GM21423 (cell line): ENCODE measurements around the gene PCNP.
"Not testable (repeated sequence)": the region's sequence is repeated elsewhere in the genome, so short reads cannot be mapped to it uniquely, and the experiment has no call there.

ENCODE experiments used
- ATAC-seq: cut with Tn5 transposase; IDR thresholded peaks from one replicate; pipeline ENCODE4 v1.9.1; 2021; ENCODE audit warnings: mild to moderate bottlenecking, moderate library complexity; ENCODE audit not compliant: unreplicated experiment

PCNP gene

DNA sequence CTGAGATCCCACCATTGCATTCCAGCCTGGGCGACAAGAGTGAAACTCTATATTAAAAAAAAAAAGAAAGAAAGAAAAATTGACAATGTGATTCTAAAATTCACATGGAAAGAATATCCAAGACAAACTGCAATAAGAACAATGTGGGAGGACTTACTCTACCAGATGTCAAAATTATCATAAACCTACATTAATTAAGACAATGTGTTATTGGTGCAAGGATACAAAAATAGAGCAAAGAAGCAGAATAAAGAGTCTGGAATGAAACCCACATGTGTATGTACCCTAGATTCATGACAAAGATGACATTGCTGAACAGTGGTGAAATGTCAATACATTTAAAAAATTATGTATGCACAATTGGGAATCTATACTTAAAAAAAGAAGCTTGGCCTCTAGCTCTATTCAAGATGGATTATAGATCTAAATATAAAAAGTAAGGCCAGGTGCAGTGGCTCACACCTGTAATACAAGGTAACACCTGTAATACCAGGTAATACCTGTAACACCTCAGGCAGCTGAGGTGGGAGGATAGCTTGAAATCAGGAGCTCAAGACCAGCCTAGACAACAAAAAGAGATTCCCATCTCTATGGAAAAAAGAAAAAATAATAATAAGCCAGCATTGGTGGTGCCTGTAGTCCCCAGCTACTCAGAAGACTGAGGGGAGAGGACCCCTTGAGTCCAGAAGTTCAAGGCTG is 57.3 kb downstream of the PCNP start:
- ATAC-seq, result no peak

GRCh38 chr3:101631959-101632358 is 58.0 kb downstream of the PCNP start:
- ATAC-seq, result not testable (repeated sequence)

- no peak for ATAC-seq
Measured at GRCh38 chr3:101632586-101632985, 58.6 kb downstream of the PCNP start.

GRCh38 chr3:101633186-101633585 is 59.2 kb downstream of the PCNP start:
- ATAC-seq, result no peak

DNA sequence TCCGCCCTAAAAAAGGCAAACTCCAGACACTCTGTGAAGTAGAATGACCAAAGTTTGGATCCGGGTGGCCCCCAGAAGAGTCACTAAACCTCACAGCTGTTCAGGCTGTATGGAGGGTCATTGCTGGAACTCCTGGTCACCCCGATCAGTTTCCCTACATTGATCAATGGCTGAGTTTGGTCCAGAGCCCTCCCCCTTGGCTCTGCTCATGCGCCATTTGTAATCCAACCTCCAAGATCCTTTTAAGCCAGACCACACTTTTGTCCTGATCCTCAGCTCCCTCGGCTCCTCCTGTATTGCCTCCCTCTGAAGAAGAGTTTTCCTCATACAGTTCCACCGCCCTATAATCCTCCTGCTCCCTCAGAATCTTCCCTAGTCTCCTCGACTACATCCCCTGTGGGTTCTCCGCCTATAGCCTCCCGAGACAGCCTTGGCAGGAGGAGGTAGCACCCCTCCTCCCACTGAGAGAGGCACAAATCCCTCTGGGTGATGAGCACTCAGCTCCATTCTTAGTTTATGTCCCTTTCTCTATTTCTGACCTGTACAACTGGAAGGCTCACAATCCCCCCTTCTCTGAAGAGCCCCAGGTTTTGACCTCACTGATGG is 60.7 kb downstream of the PCNP start:
- no peak for ATAC-seq

- ATAC-seq, result no peak
Measured at GRCh38 chr3:101635345-101635744, 61.4 kb downstream of the PCNP start.

GRCh38 chr3:101635954-101636798 is 62.2 kb downstream of the PCNP start:
- peak; percentile 90 for ATAC-seq

DNA sequence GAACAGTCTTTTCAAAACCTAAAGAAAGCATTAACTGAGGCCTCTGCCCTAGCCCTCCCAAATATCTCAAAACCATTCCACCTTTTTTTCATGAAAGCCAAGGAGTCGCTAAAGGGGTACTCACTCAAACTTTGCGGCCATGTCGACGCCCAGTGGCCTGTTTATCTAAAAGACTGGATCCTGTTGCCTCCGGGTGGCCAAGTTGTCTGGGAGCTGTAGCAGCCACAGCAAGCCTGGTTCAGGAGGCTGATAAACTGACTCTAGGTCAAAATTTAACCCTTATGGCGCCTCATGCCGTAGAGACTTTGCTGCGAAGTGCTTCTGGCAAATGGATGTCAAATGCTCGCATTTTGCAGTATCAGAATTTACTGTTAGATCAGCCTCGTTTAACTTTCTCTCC is 63.5 kb downstream of the PCNP start:
- ATAC-seq, result no peak

DNA sequence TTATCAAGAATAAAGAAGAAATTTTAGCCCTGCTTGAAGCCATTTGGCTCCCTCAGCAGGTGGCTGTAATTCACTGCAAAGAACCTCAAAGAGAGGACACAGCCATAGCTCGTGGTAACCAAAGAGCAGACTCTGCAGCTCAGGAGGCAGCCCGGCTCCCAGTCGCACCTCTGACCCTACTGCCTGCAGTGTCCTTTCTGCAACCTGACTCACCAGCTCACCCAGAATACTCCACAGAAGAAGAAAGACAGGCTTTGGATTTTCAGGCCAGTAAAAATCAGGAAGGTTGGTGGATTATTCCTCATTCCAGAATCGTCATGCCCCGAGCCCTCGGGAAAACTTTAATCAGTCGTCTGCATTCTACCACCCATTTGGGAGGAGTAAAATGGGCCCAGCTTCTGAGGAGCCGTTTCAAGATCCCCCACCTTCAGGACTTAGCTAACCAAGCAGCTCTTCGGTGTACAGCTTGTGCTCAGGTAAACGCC is 64.3 kb downstream of the PCNP start:
- no peak for ATAC-seq

DNA sequence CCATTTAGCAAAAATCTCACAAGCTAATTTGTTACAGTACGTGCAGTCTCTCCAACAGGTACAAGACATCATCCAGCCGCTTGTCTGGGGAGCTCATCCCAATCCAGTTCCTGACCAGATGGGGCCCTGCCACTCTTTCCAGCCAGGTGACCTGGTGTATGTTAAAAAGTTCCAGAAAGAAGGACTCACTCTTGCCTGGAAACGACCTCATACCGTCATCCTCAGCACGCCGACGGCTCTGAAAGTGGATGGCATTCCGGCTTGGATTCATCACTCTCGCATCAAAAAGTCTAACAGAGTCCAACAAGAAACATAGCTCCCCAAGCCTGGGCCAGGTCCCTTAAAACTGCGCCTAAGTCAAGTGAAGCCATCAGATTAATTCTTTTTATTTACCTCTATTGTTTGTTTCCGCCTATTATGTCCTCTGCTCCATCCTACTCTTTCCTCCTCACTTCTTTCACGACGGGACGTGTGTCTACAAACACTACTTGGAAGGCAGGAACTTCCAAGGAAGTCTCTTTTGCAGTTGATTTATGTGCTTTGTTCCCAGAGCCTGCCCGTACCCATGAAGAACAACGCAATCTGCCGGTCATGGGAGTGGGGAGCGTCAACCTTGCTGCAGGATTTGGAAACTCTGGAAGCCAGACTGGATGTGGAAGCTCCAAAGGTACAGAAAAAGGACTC is 65.4 kb downstream of the PCNP start:
- ATAC-seq, result no peak

- ATAC-seq, result no peak
Measured at GRCh38 chr3:101640256-101640655, 66.3 kb downstream of the PCNP start.

DNA sequence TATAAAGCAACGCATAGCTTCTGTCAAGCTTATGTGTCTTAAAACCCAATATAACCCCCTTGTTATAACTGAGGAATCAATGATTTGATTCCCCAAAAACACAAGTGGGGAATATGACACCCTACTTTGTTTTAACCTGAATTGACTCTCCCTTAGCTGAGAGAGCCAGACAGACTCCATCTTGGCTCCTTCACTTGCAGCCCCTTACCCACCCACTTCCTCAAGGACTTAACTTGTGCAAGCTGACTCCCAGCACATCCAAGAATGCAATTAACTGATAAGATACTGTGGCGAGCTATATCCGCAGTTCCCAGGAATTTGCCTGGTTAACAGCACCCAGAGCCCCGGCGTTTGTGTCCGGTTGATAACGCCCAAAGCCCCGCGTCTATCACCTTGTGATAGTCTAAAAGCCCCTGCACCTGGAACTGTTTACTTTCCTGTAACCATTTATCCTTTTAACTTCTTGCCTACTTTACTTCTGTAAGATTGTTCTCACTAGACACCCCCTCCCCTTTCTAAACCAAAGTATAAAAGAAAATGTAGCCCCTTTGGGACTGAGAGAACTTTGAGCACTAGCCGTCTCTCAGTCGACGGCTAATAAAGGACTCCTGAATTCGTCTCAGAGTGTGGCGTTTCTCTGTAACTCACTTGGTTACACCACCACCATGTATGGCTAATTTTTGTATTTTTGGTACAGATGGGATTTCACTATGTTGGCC is 67.6 kb downstream of the PCNP start:
- not testable (repeated sequence) for ATAC-seq

DNA sequence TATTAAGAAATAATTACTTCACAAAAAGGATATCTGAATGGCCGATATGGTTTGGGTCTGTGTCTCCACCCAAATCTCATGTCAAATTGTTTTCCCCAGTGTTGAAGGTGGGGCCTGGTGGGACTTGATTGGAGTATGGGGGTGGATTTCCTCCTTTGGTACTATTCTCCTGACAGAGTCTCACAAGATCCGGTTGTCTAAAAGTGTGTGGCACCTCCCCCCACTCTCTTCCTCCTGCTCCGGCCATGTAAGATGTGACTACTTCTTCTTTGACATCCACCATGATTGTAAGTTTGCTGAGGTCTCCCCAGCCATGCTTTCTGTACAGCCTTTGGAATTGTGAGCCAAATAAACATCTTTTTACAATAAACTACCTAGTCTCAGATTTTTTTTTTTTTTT is 68.5 kb downstream of the PCNP start:
- ATAC-seq, result no peak

DNA sequence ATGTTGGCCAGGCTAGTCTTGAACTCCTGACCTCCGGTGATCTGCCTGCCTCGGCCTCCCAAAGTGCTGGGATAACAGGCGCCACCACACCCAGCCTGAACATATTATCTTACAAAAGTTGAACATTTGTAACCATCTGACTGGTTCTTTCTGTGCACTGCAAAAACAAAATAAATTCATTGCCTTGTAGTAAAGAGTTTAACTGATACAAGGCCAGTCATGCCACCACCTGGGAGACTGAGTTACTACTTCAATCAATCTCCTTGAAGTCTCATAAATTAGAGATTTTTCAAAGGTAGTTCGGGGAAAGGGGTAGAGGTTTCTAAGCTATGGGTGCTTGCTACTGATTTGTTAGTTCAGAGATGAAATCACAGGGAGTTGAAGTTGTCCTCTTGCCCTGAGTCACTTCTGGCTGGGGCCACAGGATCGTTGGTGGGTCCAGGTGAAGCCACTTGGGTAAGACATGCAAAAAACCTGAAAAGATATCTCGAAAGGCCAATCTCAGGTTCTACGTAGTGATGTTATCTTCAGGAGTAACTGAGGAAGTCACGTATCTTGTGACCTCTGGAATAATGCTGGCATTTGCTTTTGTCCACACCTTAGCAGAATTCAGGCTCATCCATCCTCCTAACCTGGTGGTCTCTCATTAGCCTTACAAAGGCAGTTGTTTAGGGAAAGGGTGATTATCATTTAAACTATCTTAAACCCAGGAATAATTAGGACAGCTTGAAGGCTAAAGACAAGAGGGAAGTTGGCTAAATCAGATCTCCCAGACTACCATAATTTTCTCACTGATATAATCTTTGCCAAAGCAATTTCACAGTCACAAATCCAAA is 69.2 kb downstream of the PCNP start:
- ATAC-seq, result no peak
